Heart left ventricle (tissue), 16 donors: Measurements from ENCODE around the gene TRAIP. TPM values are rescaled to one million over a fixed set of nuclear protein-coding genes. Genes with fewer than 3 reads are reported as not detected.
"Not testable (repeated sequence)": the region's sequence is repeated elsewhere in the genome, so short reads cannot be mapped to it uniquely, and the experiment has no call there.

Experiments used
- ATAC-seq, 4 donors: fragments of 200-7000 bp; cut with Tn5 transposase; one replicate each; pipeline ENCODE4 v1.9.1; 2020 to 2022; ENCODE audit warnings: moderate library complexity in 4 of 4, mild to moderate bottlenecking in 3 of 4, moderate number of reproducible peaks in 1 of 4
- DNase-seq, 5 donors: peaks; one replicate each; pipeline ENCODE4 v3.0.0-alpha.2; 2020
- H3K27ac ChIP-seq, 12 donors: fragments of 200-600 bp; sonication (generic) in 4 of 12; one replicate each; pipeline versions ENCODE4 v1.5.0 to v1.8.0; 2016 to 2022; ENCODE audit warnings: mild to moderate bottlenecking in 2 of 12
- H3K27me3 ChIP-seq, 9 donors: fragments of 200-600 bp; sonication (generic) in 2 of 9; one replicate each; pipeline versions ENCODE4 v1.5.1 to v1.8.0; 2016 to 2022; ENCODE audit warnings: mild to moderate bottlenecking in 3 of 9
- H3K36me3 ChIP-seq, 9 donors: fragments of 200-600 bp; sonication (generic) in 2 of 9; one replicate each; pipeline versions ENCODE4 v1.5.0 to v1.8.0; 2018 to 2022; ENCODE audit warnings: mild to moderate bottlenecking in 2 of 9
- H3K4me1 ChIP-seq, 12 donors: fragments of 200-600 bp; sonication (generic) in 4 of 12; one replicate each; pipeline versions ENCODE4 v1.5.0 to v1.8.0; 2016 to 2022; ENCODE audit warnings: mild to moderate bottlenecking in 3 of 12
- H3K4me3 ChIP-seq, 12 donors: fragments of 200-600 bp; sonication (generic) in 4 of 12; one replicate each; pipeline versions ENCODE4 v1.5.0 to v1.8.0; 2017 to 2022; ENCODE audit warnings: mild to moderate bottlenecking in 9 of 12, moderate library complexity in 4 of 12
- H3K9me3 ChIP-seq, 12 donors: fragments of 200-600 bp; sonication (generic) in 4 of 12; one replicate each; pipeline versions ENCODE4 v1.5.0 to v1.8.0; 2016 to 2022; ENCODE audit warnings: mild to moderate bottlenecking in 1 of 12
- CTCF ChIP-seq, 12 donors: fragments of 200-600 bp; sonication (generic) in 4 of 12; IDR thresholded peaks; one replicate each; pipeline versions ENCODE4 v1.5.0 to v1.8.0; 2018 to 2022; ENCODE audit warnings: antibody characterized with exemption in 12 of 12, mild to moderate bottlenecking in 5 of 12
- POLR2A ChIP-seq, 2 donors: fragments of 450-650 bp; IDR thresholded peaks; one replicate each; pipeline ENCODE4 v1.6.1; 2017; ENCODE audit warnings: antibody characterized with exemption in 2 of 2, mild to moderate bottlenecking in 2 of 2, moderate library complexity in 2 of 2
- WGBS, 4 donors: extraction: QIAGEN DNeasy Blood & Tissue Kit in 2 of 4; methylation state at CpG; one replicate each; pipeline versions ENCODE4 v1.1.5 to v1.1.7; 2013 to 2018; 5-methylcytosine and 5-hydroxymethylcytosine counted together
- intact Hi-C, 10 donors: fragments of 100-400 bp; cut with DNase I; formaldehyde crosslinking; loops; one replicate each; pipeline versions ENCODE4 v1.11.1 to v1.14.2; 2022
- long read RNA-seq, 3 donors: library from polyadenylated mRNA; unstranded; transcript quantifications; one replicate each; pipeline ENCODE4 v2.0.0, GENCODE V29; 2020 to 2021
- polyA plus RNA-seq, 2 donors: library from polyadenylated mRNA; stranded (reverse); fragments of 200-250 nt; gene quantifications; one replicate each; pipeline ENCODE4 v1.2.3, GENCODE V29; 2013
- total RNA-seq, 9 donors: library from RNA; depleted of rRNA in 2 of 9; stranded (reverse); fragments of >200 nt in 2 of 9; fragmentation: NEBNext Ultra II Directional in 3 of 9; extraction: Animal tissue kit (Norgen Biotek cat#: 25700) in 3 of 9; gene quantifications; one replicate each; pipeline versions ENCODE4 v1.1.0 to v1.2.4, GENCODE V29; 2016 to 2023
- donor health status: ischemic (EF 13 %, LVEDD 7.1; RV severe dilation, severe dysfunction).
- donor health status: healthy with polysubstance abuse.
- donor health status: DM: no; HTN: yes; CAD: no.
- donor health status: DM: no; HTN: no; CAD: no.
- donor health status: ischemic (EF 25% LVEDD 6.9; RV normal size, moderate dysfunction).
- donor health status: ischemic (EF 25% LVEDD 5.7; RV mildly dilated, moderate dysfunction).
- donor health status: healthy.
- donor health status: DM: yes; HTN: yes; CAD: no.
- donor health status: ischemic (EF 35%, LVEDD 5.7; RV mildly dilated, moderate dysfunction).
- donor health status: nonischemic (EF 11% LVEDD 7.7; RV severe dilation, severe dysfunction).
- donor health status: DM: yes; HTN: yes; CAD: no.
- donor health status: PGD.
- donor health status: ischemic (EF 29% LVEDD 5.4; RV normal size, mild dysfunction).
- donor health status: nonischemic (EF 23%, LVEDD 6.1; RV moderate dilation, normal function).

The TRAIP gene
- total RNA-seq (1 to 10 TPM in 3 of 9 donors, under 1 TPM in 5, not detected in 1; 0.37 to 6.3 (median 0.99) TPM), polyA plus RNA-seq (1 to 10 TPM in 1 of 2 donors, under 1 TPM in 1; 0.72 to 1.3 TPM)
- long read RNA-seq, donor 1, partial matches to known transcripts, result 0 of 2 reads
- long read RNA-seq, donor 1, other reads (novel, unspliced or antisense), result 1 of 2 reads
- long read RNA-seq, donor 2, partial matches to known transcripts, result 0 of 2 reads
- long read RNA-seq, donor 2, other reads (novel, unspliced or antisense), result 0 of 2 reads
- long read RNA-seq, donor 3, result 0 reads

- intact Hi-C loops, result loop anchor here in 2 of 10 donors (2.0 to 5.0 kb wide), 2 partner anchors 46 to 72 kb away; partner anchors contain the start of genes MON1A (in 1 of the 2) and MST1R (in 1 of the 2)
- Histone ChIP-seq H3K27ac (peak within 1 kb of the TSS; percentile 34 to 88 (median 82)), H3K4me3 (peak within 1 kb of the TSS; percentile 28 to 91 (median 61)), H3K36me3 (no peaks in the 10 kb centered on the region), H3K9me3 (no peaks in the 10 kb centered on the region), H3K27me3 (no peaks in the 10 kb centered on the region), H3K4me1 (peaks cover 0 to 14% (median 8%) of the 10 kb centered on the region in 12 donors)
- TF ChIP-seq CTCF (IDR thresholded peaks at IDR 0.05), result peak in 2 of 12 donors; percentile 15 to 24
- TF ChIP-seq POLR2A (IDR thresholded peaks at IDR 0.05), result peak in 1 of 2 donors; percentile 65
- ATAC-seq, result peak; percentile 99 to 100 (median 100)
- WGBS, 4 donors, result 2% methylated on average over 27 to 52 of the region's 52 CpGs
- DNase-seq, result peak; percentile 94 to 96 (median 95)
Observed at GRCh38 chr3:49856181-49857005, at the start of gene TRAIP. Gene TRAIP, minus strand, starts transcription at chr3:49856564. Its CDS starts 111 bp downstream, at chr3:49856453.

GRCh38 chr3:49904448-49904847 is 48.1 kb upstream of the TRAIP start:
- peaks cover 6 to 43% (median 28%) of the 10 kb centered on the region in 12 donors for H3K4me1 ChIP-seq
- not testable (repeated sequence) for H3K36me3 ChIP-seq, H3K9me3 ChIP-seq, ATAC-seq, H3K27me3 ChIP-seq, DNase-seq
- H3K27ac ChIP-seq, result peak overlapping the region in 6 of 12 donors; percentile 26 to 84 (median 55)
- peak overlapping the region in 1 of 12 donors; percentile 56 for H3K4me3 ChIP-seq
- intact Hi-C loops, result loop anchor here in 6 of 10 donors (2.0 to 10.0 kb wide), 9 partner anchors 47 to 360 kb away; partner anchors contain the start of genes AMIGO3 (in 1 of the 6), GMPPB (in 1 of the 6) and TRAIP (in 1 of the 6)
- 93 to 99% (median 96%) methylated on average over 12 to 13 of the region's 13 CpGs for WGBS, 4 donors

- Histone ChIP-seq H3K36me3 (peaks cover 0 to 2% (median 0%) of the 10 kb centered on the region in 9 donors), H3K4me1 (peaks cover 6 to 43% (median 28%) of the 10 kb centered on the region in 12 donors), H3K4me3 (peak within 1 kb of the TSS; percentile 14 to 62 (median 46)), H3K27ac (peak within 1 kb of the TSS in 10 of 12 donors; percentile 18 to 84 (median 55)), H3K9me3 (no peaks in the 10 kb centered on the region), H3K27me3 (no peaks in the 10 kb centered on the region)
- TF ChIP-seq POLR2A (IDR thresholded peaks at IDR 0.05), result peak in 1 of 2 donors; percentile 40
- TF ChIP-seq CTCF (IDR thresholded peaks at IDR 0.05), result no peak
- 28 to 45% (median 34%) methylated on average over 48 to 65 of the region's 65 CpGs for WGBS, 4 donors
- peak; percentile 75 to 88 (median 80) for DNase-seq
- intact Hi-C loops, result loop anchor here in 6 of 10 donors (1.0 to 10.0 kb wide), 10 partner anchors 46 to 359 kb away; partner anchors contain the start of genes AMIGO3 (in 1 of the 6), GMPPB (in 1 of the 6) and TRAIP (in 1 of the 6)
- ATAC-seq, result peak; percentile 50 to 86 (median 80)
Observed at GRCh38 chr3:49903451-49904424, 47.4 kb upstream of the TRAIP start, which contains the start of gene MST1R. Gene MST1R, minus strand, starts transcription at chr3:49903873. Its CDS starts 264 bp downstream, at chr3:49903609.
